MM.1S (cell line): ENCODE measurements around the gene SECISBP2.

Experiments
- EZH2phosphoT487 ChIP-seq: fragments of 300-600 bp; sonication (generic); IDR thresholded peaks from 2 replicates; pipeline ENCODE4 v1.6.1; 2018; ENCODE audit warnings: antibody characterized with exemption, low read length
- TF ChIP-seq, protein P1 (sequence below): fragments of 300-600 bp; sonication (generic); IDR thresholded peaks from 2 replicates; pipeline ENCODE4 v1.5.1; 2016; ENCODE audit warnings: antibody characterized with exemption, low read length, mixed read lengths

DNA sequence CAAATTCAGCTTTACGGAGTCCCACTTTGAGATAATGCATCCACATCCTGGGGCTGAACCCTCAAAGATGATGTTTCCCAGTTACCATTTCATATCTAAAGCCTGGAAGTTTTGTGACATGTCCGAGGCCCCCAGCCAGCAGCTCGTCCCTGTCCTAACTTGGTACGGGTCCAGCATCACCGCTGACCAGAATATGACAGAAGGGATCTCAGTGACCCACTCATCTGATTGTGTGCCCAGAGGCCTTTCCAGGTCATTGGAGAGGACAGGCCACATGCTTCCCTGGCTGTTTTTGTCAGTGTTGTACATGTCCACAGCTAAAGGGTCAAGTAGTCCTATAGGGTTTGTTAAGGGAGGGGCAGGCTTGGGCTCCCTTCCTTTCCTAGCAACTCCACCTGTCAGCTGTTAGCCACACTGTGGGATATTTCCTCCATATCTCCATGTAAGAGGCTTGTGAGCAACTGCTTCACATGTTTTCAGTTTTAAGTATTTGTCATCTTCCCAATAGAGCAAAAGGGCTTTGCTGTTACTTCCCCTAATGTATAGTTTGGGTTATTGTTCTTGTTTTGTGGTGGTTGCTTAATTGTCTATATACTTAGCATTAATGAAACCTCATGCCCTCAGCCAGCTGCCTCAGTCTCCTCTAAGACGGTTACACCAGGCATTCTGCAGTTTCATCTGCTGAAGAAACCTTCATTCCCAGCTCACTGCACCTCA, 33.4 kb downstream of the SECISBP2 start:
- TF ChIP-seq, protein P1, sequence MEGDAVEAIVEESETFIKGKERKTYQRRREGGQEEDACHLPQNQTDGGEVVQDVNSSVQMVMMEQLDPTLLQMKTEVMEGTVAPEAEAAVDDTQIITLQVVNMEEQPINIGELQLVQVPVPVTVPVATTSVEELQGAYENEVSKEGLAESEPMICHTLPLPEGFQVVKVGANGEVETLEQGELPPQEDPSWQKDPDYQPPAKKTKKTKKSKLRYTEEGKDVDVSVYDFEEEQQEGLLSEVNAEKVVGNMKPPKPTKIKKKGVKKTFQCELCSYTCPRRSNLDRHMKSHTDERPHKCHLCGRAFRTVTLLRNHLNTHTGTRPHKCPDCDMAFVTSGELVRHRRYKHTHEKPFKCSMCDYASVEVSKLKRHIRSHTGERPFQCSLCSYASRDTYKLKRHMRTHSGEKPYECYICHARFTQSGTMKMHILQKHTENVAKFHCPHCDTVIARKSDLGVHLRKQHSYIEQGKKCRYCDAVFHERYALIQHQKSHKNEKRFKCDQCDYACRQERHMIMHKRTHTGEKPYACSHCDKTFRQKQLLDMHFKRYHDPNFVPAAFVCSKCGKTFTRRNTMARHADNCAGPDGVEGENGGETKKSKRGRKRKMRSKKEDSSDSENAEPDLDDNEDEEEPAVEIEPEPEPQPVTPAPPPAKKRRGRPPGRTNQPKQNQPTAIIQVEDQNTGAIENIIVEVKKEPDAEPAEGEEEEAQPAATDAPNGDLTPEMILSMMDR = no peak
- TF ChIP-seq EZH2phosphoT487 = no peak
